Fibroblast of pulmonary artery (primary cell): ENCODE measurements around the gene SRGN.

Source experiments
- DNase-seq: peaks from one replicate; pipeline ENCODE4 v3.0.0-alpha.2; 2010; ENCODE audit warnings: low read depth
- H3K4me3 ChIP-seq: replicated peaks from 2 replicates; pipeline ENCODE4 v1.5.1; 2011; ENCODE audit warnings: low read depth, mild to moderate bottlenecking, control low read depth, low read length, moderate library complexity
- CTCF ChIP-seq: IDR thresholded peaks from 2 replicates; pipeline ENCODE4 v1.5.1; 2011; ENCODE audit warnings: mild to moderate bottlenecking, control low read depth, low read length, inconsistent platforms; ENCODE audit errors: missing control alignments

SRGN gene

GRCh38 chr10:69097729-69098128 lies 9.8 kb downstream of the SRGN start:
- no peak for TF ChIP-seq CTCF
- H3K4me3 ChIP-seq, result no peak overlapping the region
- DNase-seq, result peak; percentile 50

GRCh38 chr10:69100136-69100872 lies 12.4 kb downstream of the SRGN start:
- no peak overlapping the region for H3K4me3 ChIP-seq
- no peak for TF ChIP-seq CTCF
- DNase-seq, result no peak

GRCh38 chr10:69101451-69102095 lies 13.7 kb downstream of the SRGN start:
- no peak for TF ChIP-seq CTCF
- peak; percentile 86 for DNase-seq
- H3K4me3 ChIP-seq, result no peak overlapping the region

GRCh38 chr10:69102440-69102839 lies 14.5 kb downstream of the SRGN start:
- DNase-seq, result no peak
- TF ChIP-seq CTCF, result no peak

GRCh38 chr10:69103784-69104183 lies 15.9 kb downstream of the SRGN start:
- DNase-seq, result no peak
- no peak overlapping the region for H3K4me3 ChIP-seq
- TF ChIP-seq CTCF, result no peak

More at GRCh38 chr10:69102440-69102839, 14.5 kb downstream of the SRGN start:
- H3K4me3 ChIP-seq, result no peak overlapping the region

GRCh38 chr10:69104994-69105790 lies 17.3 kb downstream of the SRGN start:
- no peak for TF ChIP-seq CTCF
- DNase-seq, result no peak
- no peak overlapping the region for H3K4me3 ChIP-seq
